ENCODE data around the gene KMT2B. TPM values are rescaled to one million over a fixed set of nuclear protein-coding genes. Genes with fewer than 3 reads are reported as not detected.

The KMT2B gene
- total and polyA plus RNA-seq, 12 donors: 6.6 to 97.3 (median 22.6) TPM

GRCh38 chr19:35710784-35711723 is 6.7 kb upstream of the KMT2B start:
- H3K27ac ChIP-seq: no peak overlapping the region
- no peaks in the 10 kb centered on the region for H3K9me3 ChIP-seq (replicated peaks in 1 of 3)
- peaks cover 4 to 6% of the 10 kb centered on the region in 2 donors for H3K4me1 ChIP-seq (replicated peaks in 1 of 2)
- no peak overlapping the region for H3K4me3 ChIP-seq
- H3K36me3 ChIP-seq (replicated peaks in 1 of 2): no peaks in the 10 kb centered on the region
- no peaks in the 10 kb centered on the region for H3K27me3 ChIP-seq
- 54 to 63% (median 56%) methylated on average over 12 to 13 of the region's 13 CpGs for WGBS, 4 donors
- TF ChIP-seq POLR2A (IDR thresholded peaks at IDR 0.05) (no peak), CTCF (IDR thresholded peaks at IDR 0.05) (no peak)
- intact Hi-C loops (cut with DNase I): loop anchor here in 1 of 2 donors (10.0 kb wide), 1 partner anchor 166 kb away; the partner anchor contains the start of gene TMEM147
- no peak for DNase-seq

- Histone ChIP-seq H3K4me1 (replicated peaks in 1 of 2) (peaks cover 10 to 11% of the 10 kb centered on the region in 2 donors), H3K4me3 (no peak overlapping the region), H3K27ac (no peak overlapping the region), H3K27me3 (no peaks in the 10 kb centered on the region), H3K36me3 (replicated peaks in 1 of 2) (no peaks in the 10 kb centered on the region), H3K9me3 (replicated peaks in 1 of 3) (no peaks in the 10 kb centered on the region)
- 54 to 71% (median 67%) methylated on average over 11 of the region's 11 CpGs for WGBS, 4 donors
- intact Hi-C loops (cut with DNase I): loop anchor here in 1 of 2 donors (10.0 kb wide), 1 partner anchor 168 kb away; the partner anchor contains the start of gene TMEM147
- TF ChIP-seq CTCF (IDR thresholded peaks at IDR 0.05): no peak
- TF ChIP-seq POLR2A (IDR thresholded peaks at IDR 0.05): no peak
- no peak for DNase-seq
These were observed 5.0 kb upstream of the KMT2B start for GRCh38 chr19:35712567-35713505.

- Histone ChIP-seq H3K27ac (no peak overlapping the region), H3K4me1 (replicated peaks in 1 of 2) (peaks cover 10 to 11% of the 10 kb centered on the region in 2 donors), H3K9me3 (replicated peaks in 1 of 3) (no peaks in the 10 kb centered on the region), H3K4me3 (no peak overlapping the region), H3K27me3 (no peaks in the 10 kb centered on the region), H3K36me3 (replicated peaks in 1 of 2) (no peaks in the 10 kb centered on the region)
- WGBS, 4 donors: 77 to 86% (median 84%) methylated on average over 2 of the region's 2 CpGs
- intact Hi-C loops (cut with DNase I): loop anchor here in 1 of 2 donors (10.0 kb wide), 1 partner anchor 169 kb away; the partner anchor contains the start of gene TMEM147
- no peak for TF ChIP-seq CTCF (IDR thresholded peaks at IDR 0.05)
- no peak for TF ChIP-seq POLR2A (IDR thresholded peaks at IDR 0.05)
- DNase-seq: no peak
These were observed 4.3 kb upstream of the KMT2B start for GRCh38 chr19:35713506-35713850.
